ENCODE measurements around the gene OR2T12. TPM values are rescaled to one million over a fixed set of nuclear protein-coding genes. Genes with fewer than 3 reads are reported as not detected.
"Not testable (repeated sequence)": the region's sequence is repeated elsewhere in the genome, so short reads cannot be mapped to it uniquely, and the experiment has no call there.

Gene OR2T12, protein sequence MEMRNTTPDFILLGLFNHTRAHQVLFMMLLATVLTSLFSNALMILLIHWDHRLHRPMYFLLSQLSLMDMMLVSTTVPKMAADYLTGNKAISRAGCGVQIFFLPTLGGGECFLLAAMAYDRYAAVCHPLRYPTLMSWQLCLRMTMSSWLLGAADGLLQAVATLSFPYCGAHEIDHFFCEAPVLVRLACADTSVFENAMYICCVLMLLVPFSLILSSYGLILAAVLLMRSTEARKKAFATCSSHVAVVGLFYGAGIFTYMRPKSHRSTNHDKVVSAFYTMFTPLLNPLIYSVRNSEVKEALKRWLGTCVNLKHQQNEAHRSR
- not detected for total RNA-seq
- long read RNA-seq: 0 reads

DNA sequence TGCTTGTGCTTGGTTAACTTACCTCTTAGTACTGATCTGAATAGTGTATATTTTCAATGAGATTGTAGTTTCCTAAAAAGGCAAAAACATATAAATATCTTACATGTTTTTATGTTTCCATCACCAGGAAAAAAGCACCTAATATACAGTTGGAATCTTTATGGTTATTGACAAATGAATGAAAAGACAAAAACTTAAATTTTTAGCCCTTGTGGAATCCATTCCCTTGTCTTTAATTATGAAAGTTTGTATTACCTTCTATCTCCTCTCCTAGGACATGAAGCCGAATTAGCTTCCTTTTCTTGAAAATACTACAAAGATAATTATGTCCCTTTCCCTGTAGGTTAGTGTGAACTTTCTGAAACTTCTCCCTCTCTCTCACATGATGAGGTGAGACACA, at the start of gene OR2T12:
OR2T12 (minus strand) TSS at position 101 of the 400 bp plus-strand sequence. CDS start 7,846 bp downstream, outside the sequence.
- DNase-seq (ENCODE audit: low spot score): no peak

GRCh38 chr1:248348475-248348874, 45.3 kb upstream of the OR2T12 start, which contains the start of gene OR14C36:
TSS of gene OR14C36 (plus strand) at chr1:248348775. CDS start at chr1:248348775, 0 bp downstream.
- DNase-seq (ENCODE audit: low spot score): no peak

DNA sequence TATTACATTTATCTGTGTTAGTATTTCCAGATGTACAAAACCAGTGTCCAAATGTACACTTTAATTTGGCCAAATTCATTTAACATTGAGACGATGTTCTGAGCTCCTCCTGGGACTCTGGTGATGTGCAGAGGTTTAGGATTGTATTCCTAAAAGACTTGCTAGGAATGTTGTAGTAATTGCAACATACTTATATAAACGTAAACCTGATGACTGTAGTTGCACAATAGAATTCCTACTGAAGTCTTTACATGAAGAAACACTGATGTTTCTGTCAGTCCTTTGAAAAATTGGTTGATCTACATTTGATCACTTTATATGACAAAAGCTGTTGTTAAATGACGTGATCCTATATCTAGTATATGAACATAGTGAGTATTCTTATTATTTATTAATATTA, 40.2 kb upstream of the OR2T12 start:
- no peak for DNase-seq (ENCODE audit: low spot score)

GRCh38 chr1:248324468-248324867, 21.2 kb upstream of the OR2T12 start, which contains the start of gene OR2M7:
TSS of gene OR2M7 (minus strand) at chr1:248324568. CDS start at chr1:248324568, 0 bp downstream.
- no peak for DNase-seq (ENCODE audit: low spot score)

- no peak for DNase-seq (ENCODE audit: low spot score)
These were observed 13.6 kb upstream of the OR2T12 start for GRCh38 chr1:248316796-248317195.

DNA sequence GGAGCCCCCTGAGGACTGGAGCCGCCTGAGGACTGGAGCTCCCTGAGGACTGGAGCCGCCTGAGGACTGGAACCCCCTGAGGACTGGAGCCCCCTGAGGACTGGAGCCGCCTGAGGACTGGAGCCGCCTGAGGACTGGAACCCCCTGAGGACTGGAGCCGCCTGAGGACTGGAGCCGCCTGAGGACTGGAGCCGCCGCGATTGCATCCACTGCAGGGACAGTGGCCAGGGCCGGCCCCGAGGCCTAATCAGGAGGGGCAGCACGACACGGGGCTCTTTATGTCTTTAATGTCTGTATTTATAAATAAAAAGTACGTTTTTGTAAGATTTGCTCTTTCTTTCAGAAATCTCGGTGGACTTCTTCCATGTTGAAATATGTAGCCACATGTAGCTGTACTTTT, 3.5 kb upstream of the OR2T12 start:
- not testable (repeated sequence) for DNase-seq (ENCODE audit: low spot score)

- DNase-seq (ENCODE audit: low spot score): no peak
These were observed 2.9 kb upstream of the OR2T12 start for GRCh38 chr1:248306103-248306502.

DNA sequence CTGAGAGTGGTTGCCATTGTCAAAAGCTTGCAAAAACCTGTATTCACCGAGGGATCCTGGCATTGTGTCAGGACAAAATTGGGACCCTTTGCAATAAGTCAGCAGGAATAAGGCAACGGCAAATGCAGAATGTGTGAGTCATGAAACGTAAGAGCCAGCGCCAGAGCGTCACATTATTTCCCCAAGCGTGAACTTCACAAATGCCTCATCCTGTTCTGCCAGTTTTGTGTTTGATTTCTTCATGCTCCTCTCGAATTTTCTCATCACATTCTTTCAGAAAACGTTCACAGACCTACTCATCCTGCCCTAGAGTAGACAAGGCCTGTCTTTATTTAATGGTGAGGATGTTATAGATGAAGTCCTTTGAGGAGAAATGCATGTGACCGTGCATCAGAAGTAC, 2.4 kb upstream of the OR2T12 start:
- DNase-seq (ENCODE audit: low spot score): not testable (repeated sequence)

GRCh38 chr1:248288391-248288790, 14.8 kb downstream of the OR2T12 start:
- no peak for DNase-seq (ENCODE audit: low spot score)

DNA sequence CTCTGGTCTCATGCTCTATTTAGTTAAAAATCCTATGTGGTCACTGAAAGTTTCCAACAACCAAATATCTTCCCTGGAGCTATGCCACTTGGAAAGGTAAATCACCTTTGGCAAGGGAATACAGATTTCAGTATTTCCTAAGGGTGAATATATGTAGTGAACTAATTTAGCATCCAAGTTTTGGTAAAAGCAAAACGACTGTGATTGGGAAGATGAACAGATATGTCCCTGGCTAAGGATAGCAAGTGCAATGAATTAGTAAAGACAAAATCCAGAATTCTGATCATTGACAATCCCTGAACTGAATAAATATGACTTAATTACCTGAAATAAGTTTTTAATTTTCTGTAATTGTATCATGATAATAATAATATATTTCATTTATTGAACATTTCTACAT, 25.3 kb downstream of the OR2T12 start, which contains the start of gene OR2T33:
OR2T33 (minus strand) TSS at position 101 of the 400 bp plus-strand sequence. CDS start 4,162 bp downstream, outside the sequence.
- DNase-seq (ENCODE audit: low spot score): no peak

- not testable (repeated sequence) for DNase-seq (ENCODE audit: low spot score)
These were observed 30.0 kb downstream of the OR2T12 start for GRCh38 chr1:248273225-248273624.

- no peak for DNase-seq (ENCODE audit: low spot score)
These were observed 35.0 kb downstream of the OR2T12 start for GRCh38 chr1:248268178-248268577.

- not testable (repeated sequence) for DNase-seq (ENCODE audit: low spot score)
These were observed 43.9 kb downstream of the OR2T12 start for GRCh38 chr1:248259309-248259708.

DNA sequence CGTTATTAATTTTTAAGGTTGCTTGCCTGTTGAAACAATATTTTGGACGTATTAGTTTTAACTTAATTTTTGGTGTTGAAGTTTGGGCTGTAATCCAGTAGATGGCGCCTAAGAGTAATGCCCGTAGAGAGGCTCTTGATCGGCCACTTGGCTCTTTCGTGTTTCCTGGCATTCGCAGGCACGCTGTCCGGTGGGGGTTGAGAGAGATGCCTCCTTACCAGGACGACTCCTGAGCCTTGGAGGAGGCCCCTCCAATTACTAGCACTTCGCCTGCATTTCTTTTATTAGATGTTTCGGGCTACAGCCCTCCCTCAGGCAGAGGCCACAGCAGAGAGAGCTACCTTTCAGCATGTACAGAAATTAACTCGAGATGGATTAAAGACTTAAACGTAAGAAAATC, 60.0 kb downstream of the OR2T12 start:
- DNase-seq (ENCODE audit: low spot score): no peak

Other genes with a start within 250 kb of the OR2T12 start
- not detected for gene OR2L13, start 208.2 kb downstream of the OR2T12 start, total RNA-seq
- gene OR2M5, start 158.3 kb downstream of the OR2T12 start, total RNA-seq: not detected
- gene OR2M2, start 128.6 kb downstream of the OR2T12 start, total RNA-seq: not detected
- gene OR2M3, start 106.2 kb downstream of the OR2T12 start, total RNA-seq: not detected
- not detected for gene OR2M4, start 72.0 kb downstream of the OR2T12 start, total RNA-seq
- gene OR2T33, start 25.4 kb downstream of the OR2T12 start, total RNA-seq: not detected
- not detected for gene OR2M7, start 21.1 kb upstream of the OR2T12 start, total RNA-seq
- gene OR14C36, start 45.4 kb upstream of the OR2T12 start, total RNA-seq: not detected
- not detected for gene OR2T4, start 58.2 kb upstream of the OR2T12 start, total RNA-seq
- not detected for gene OR2T6, start 72.3 kb upstream of the OR2T12 start, total RNA-seq
- gene OR2T1, start 99.6 kb upstream of the OR2T12 start, total RNA-seq: not detected
- not detected for gene OR2T2, start 142.2 kb upstream of the OR2T12 start, total RNA-seq
- not detected for gene OR2T3, start 169.9 kb upstream of the OR2T12 start, total RNA-seq
- gene OR2T5, start 185.2 kb upstream of the OR2T12 start, total RNA-seq: not detected
- not detected for gene OR2G6, start 204.6 kb upstream of the OR2T12 start, total RNA-seq